Sigmoid colon (tissue), 7 donors: ENCODE data around the gene DFFB. TPM values are rescaled to one million over a fixed set of nuclear protein-coding genes. Genes with fewer than 3 reads are reported as not detected.

ENCODE experiments used
- DNase-seq: peaks from one replicate; pipeline ENCODE4 v3.0.0-alpha.2; 2019
- H3K27ac ChIP-seq, 4 donors: fragments of 200-600 bp; sonication (generic); one replicate each; pipeline ENCODE4 v1.5.1; 2016 to 2019; ENCODE audit warnings: mild to moderate bottlenecking in 1 of 4
- H3K27me3 ChIP-seq, 3 donors: fragments of 200-600 bp; sonication (generic); one replicate each; pipeline ENCODE4 v1.5.1; 2019; ENCODE audit warnings: mild to moderate bottlenecking in 1 of 3
- H3K36me3 ChIP-seq, 4 donors: fragments of 200-600 bp; sonication (generic); one replicate each; pipeline ENCODE4 v1.5.1; 2016 to 2019
- H3K4me1 ChIP-seq, 4 donors: fragments of 200-600 bp; sonication (generic); one replicate each; pipeline ENCODE4 v1.5.1; 2017 to 2019
- H3K4me3 ChIP-seq, 4 donors: fragments of 200-600 bp; sonication (generic); one replicate each; pipeline ENCODE4 v1.5.1; 2017 to 2019; ENCODE audit warnings: mild to moderate bottlenecking in 2 of 4, moderate library complexity in 1 of 4
- H3K9me3 ChIP-seq, 4 donors: fragments of 200-600 bp in 3 of 4; sonication (generic) in 3 of 4; one replicate each; pipeline versions ENCODE4 v1.5.1 to v1.6.1; 2013 to 2019
- EP300 ChIP-seq, 4 donors: sonication (generic); formaldehyde crosslinking; IDR thresholded peaks; one replicate each; pipeline ENCODE4 v1.6.1; 2017; ENCODE audit warnings: antibody characterized with exemption in 4 of 4
- POLR2A ChIP-seq, 2 donors: fragments of 450-650 bp; IDR thresholded peaks; one replicate each; pipeline ENCODE4 v1.6.1; 2016; ENCODE audit warnings: antibody characterized with exemption in 2 of 2, mild to moderate bottlenecking in 2 of 2, moderate library complexity in 2 of 2
- POLR2AphosphoS5 ChIP-seq, 4 donors: sonication (generic); formaldehyde crosslinking; IDR thresholded peaks; one replicate each; pipeline ENCODE4 v1.6.1; 2017; ENCODE audit warnings: antibody characterized with exemption in 4 of 4
- whole genome bisulfite sequencing, 2 donors: extraction: QIAGEN DNeasy Blood & Tissue Kit; methylation state at CpG; one replicate each; pipeline ENCODE4 v1.1.7; 2013; 5-methylcytosine and 5-hydroxymethylcytosine counted together
- intact Hi-C: fragments of 100-400 bp; cut with DNase I; formaldehyde crosslinking; loops from one replicate; pipeline ENCODE4 v1.15.1; 2023
- polyA plus RNA-seq, 3 donors: library from polyadenylated mRNA; stranded (reverse); fragments of 200-250 nt; gene quantifications; one replicate each; pipeline ENCODE4 v1.2.3, GENCODE V29; 2013
- total RNA-seq, 4 donors: library from RNA; depleted of rRNA; stranded (reverse); fragments of >200 nt; gene quantifications; one replicate each; pipeline ENCODE4 v1.1.0, GENCODE V29; 2016
- TF ChIP-seq, protein P1 (sequence below), 4 experiments: fragments of 450-650 bp in 3 of 4; fragments of 200-600 bp in 1 of 4; IDR thresholded peaks; one replicate each; pipeline ENCODE4 v1.5.1; 2016 to 2019; ENCODE audit warnings: antibody characterized with exemption in 4 of 4, mild to moderate bottlenecking in 3 of 4, moderate library complexity in 2 of 4
- donor health status: healthy with polysubstance abuse.
- donor health status: Bipolar disorder and iron deficiency.
- donor health status: healthy.

DFFB gene
- total and polyA plus RNA-seq, 7 donors, result 1.8 to 9.0 (median 6.1) TPM

GRCh38 chr1:3892748-3893147 lies 35.5 kb downstream of the DFFB start:
- peaks cover 14 to 39% (median 19%) of the 10 kb centered on the region in 4 donors for H3K36me3 ChIP-seq
- H3K4me3 ChIP-seq, result no peak overlapping the region
- intact Hi-C loops, result no loop called here
- DNase-seq, result no peak
- H3K9me3 ChIP-seq, result no peaks in the 10 kb centered on the region
- H3K4me1 ChIP-seq, result peaks cover 0 to 39% (median 24%) of the 10 kb centered on the region in 4 donors
- WGBS, 2 donors, result 79 to 88% methylated on average over 14 of the region's 14 CpGs
- TF ChIP-seq EP300 (IDR thresholded peaks at IDR 0.05) (no peak), POLR2A (IDR thresholded peaks at IDR 0.05) (no peak), POLR2AphosphoS5 (IDR thresholded peaks at IDR 0.05) (no peak)
- TF ChIP-seq, protein P1, sequence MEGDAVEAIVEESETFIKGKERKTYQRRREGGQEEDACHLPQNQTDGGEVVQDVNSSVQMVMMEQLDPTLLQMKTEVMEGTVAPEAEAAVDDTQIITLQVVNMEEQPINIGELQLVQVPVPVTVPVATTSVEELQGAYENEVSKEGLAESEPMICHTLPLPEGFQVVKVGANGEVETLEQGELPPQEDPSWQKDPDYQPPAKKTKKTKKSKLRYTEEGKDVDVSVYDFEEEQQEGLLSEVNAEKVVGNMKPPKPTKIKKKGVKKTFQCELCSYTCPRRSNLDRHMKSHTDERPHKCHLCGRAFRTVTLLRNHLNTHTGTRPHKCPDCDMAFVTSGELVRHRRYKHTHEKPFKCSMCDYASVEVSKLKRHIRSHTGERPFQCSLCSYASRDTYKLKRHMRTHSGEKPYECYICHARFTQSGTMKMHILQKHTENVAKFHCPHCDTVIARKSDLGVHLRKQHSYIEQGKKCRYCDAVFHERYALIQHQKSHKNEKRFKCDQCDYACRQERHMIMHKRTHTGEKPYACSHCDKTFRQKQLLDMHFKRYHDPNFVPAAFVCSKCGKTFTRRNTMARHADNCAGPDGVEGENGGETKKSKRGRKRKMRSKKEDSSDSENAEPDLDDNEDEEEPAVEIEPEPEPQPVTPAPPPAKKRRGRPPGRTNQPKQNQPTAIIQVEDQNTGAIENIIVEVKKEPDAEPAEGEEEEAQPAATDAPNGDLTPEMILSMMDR (IDR thresholded peaks at IDR 0.05), result no peak
- peak overlapping the region in 3 of 4 donors; percentile 31 to 56 (median 34) for H3K27ac ChIP-seq
- no peaks in the 10 kb centered on the region for H3K27me3 ChIP-seq

DNA sequence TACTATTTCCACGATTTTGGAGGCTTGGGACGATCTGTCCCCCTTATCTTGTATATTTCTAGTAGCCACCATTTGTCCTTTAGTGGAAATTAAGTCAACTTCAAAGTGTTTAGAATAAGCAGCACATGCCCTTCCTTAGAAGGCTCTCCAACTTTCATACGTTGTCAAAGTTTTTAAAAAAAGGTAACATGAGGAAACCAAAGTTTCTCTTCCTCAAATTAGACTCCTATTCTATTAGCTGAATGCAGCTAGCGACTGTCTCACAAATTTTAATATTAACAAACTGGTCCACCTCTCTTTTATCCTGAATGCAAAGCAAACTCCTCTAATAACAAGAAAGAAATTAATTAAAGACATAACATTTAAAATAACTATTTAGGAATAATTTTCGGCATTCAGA lies 35.9 kb downstream of the DFFB start:
- intact Hi-C loops, result no loop called here
- Histone ChIP-seq H3K27ac (peak overlapping the region in 3 of 4 donors; percentile 31 to 56 (median 34)), H3K4me1 (peaks cover 0 to 39% (median 24%) of the 10 kb centered on the region in 4 donors), H3K36me3 (peaks cover 14 to 34% (median 17%) of the 10 kb centered on the region in 4 donors), H3K9me3 (no peaks in the 10 kb centered on the region), H3K27me3 (no peaks in the 10 kb centered on the region), H3K4me3 (no peak overlapping the region)
- TF ChIP-seq POLR2AphosphoS5 (IDR thresholded peaks at IDR 0.05), result no peak
- TF ChIP-seq EP300 (IDR thresholded peaks at IDR 0.05), result no peak
- TF ChIP-seq, protein P1 (IDR thresholded peaks at IDR 0.05), result no peak
- no peak for TF ChIP-seq POLR2A (IDR thresholded peaks at IDR 0.05)
- 84 to 89% methylated on average over 5 of the region's 5 CpGs for WGBS, 2 donors
- DNase-seq, result no peak

- 94% methylated on average over 17 of the region's 17 CpGs for WGBS, 2 donors
- H3K4me1 ChIP-seq, result peaks cover 0 to 48% (median 32%) of the 10 kb centered on the region in 4 donors
- intact Hi-C loops, result no loop called here
- DNase-seq, result no peak
- no peaks in the 10 kb centered on the region for H3K27me3 ChIP-seq
- H3K4me3 ChIP-seq, result no peak overlapping the region
- peaks cover 11 to 19% (median 14%) of the 10 kb centered on the region in 4 donors for H3K36me3 ChIP-seq
- H3K27ac ChIP-seq, result peak overlapping the region in 3 of 4 donors; percentile 36 to 80 (median 69)
- TF ChIP-seq POLR2A (IDR thresholded peaks at IDR 0.05), result no peak
- TF ChIP-seq EP300 (IDR thresholded peaks at IDR 0.05), result no peak
- TF ChIP-seq, protein P1 (IDR thresholded peaks at IDR 0.05), result no peak
- no peak for TF ChIP-seq POLR2AphosphoS5 (IDR thresholded peaks at IDR 0.05)
- H3K9me3 ChIP-seq, result no peaks in the 10 kb centered on the region
Observed at GRCh38 chr1:3894626-3895278, 37.5 kb downstream of the DFFB start.

DNA sequence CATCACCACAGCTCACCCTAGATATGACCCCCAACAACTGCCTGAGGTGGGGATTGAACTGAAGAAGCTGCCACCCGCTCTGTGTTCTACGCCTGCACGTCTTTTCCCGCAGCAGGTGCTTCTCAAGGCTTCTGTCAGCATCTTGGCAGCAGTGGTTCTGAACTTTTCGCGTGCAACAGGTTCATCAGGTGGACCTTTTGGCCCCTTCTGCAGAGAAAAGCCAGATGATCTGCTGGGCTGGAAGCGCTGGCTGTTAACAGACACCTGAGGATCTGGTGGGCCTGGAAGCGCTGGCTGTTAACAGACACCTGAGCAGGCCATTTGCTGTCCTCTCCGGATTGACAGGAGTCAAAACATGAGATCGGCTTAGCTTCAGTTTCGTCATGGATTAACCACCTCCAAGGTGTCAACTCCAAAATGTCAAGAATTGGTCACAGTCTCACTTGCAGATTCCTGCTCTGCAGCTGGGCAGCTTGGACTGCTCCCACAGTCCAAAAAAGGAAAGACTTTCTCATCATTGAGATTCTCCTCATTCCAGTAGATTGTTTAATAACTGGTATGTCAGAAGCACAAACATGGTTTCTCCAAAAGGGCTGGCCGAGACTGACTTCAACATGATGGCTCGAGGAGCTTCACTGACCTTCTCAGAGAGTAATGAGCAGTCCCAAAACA lies 38.1 kb downstream of the DFFB start:
- no peak for DNase-seq
- 94 to 95% methylated on average over 13 of the region's 13 CpGs for WGBS, 2 donors
- TF ChIP-seq EP300 (IDR thresholded peaks at IDR 0.05) (no peak), POLR2AphosphoS5 (IDR thresholded peaks at IDR 0.05) (no peak), POLR2A (IDR thresholded peaks at IDR 0.05) (no peak)
- TF ChIP-seq, protein P1 (IDR thresholded peaks at IDR 0.05), result no peak
- peaks cover 0 to 49% (median 32%) of the 10 kb centered on the region in 4 donors for H3K4me1 ChIP-seq
- no peaks in the 10 kb centered on the region for H3K9me3 ChIP-seq
- H3K27ac ChIP-seq, result peak overlapping the region in 3 of 4 donors; percentile 36 to 80 (median 69)
- no peaks in the 10 kb centered on the region for H3K27me3 ChIP-seq
- H3K4me3 ChIP-seq, result no peak overlapping the region
- H3K36me3 ChIP-seq, result peaks cover 4 to 12% (median 7%) of the 10 kb centered on the region in 4 donors
- intact Hi-C loops, result no loop called here
